ENCODE data around the gene PTPRD.

PTPRD gene

GRCh38 chr9:8337834-8338766 lies 2274.7 kb downstream of the PTPRD start:
- DNase-seq, result no peak

- no peak for DNase-seq
These were observed 2279.9 kb downstream of the PTPRD start for GRCh38 chr9:8332871-8333270.

DNA sequence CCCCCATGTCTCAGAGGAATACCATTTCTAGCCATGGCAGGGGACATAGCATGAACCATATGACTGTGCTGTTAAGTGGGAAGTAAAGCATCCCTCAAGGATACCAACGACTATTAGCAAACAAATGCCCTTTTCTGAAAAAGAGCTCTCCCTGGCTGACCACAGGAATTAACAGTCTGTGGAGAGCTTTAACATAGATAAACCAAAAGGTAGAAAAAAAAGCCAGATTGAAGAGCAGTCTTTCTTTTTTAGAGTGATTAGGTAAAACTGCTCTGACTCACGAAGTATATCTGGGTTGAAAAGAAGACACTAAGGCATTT lies 2280.5 kb downstream of the PTPRD start:
- no peak for DNase-seq

GRCh38 chr9:8331507-8332330 lies 2281.1 kb downstream of the PTPRD start:
- DNase-seq, result no peak

DNA sequence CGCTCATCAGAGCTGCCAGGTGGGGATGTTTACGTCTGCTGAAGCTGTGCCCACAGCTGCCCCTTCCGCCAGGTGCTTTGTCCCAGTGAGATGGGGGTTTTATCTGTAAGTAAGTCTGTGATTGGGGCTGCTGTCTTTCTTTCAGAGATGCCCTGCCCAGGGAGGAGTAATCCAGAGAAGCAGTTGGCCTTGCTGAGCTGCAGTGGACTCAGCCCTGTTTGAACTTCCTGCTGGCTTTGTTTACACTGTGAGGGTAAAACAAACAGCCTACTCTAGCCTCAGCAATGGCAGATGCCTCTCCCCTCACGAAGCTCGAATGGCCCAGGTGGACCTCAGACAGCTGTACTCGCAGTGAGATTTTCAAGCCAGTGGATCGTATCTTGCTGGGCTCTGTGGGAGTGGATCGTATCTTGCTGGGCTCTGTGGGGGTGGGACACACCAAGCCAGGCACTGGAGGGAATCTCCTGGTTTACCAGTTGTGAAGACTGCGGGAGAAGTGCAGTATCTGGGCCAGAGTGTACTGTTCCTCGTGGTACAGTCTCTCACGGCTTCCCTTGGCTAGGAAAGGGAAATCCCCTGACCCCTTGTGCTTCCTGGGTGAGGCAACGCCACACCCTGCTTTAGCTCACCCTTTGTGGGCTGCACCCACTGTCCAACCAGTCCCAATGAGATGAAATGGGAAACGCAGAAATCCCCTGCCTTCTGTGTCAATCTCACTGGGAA lies 2283.1 kb downstream of the PTPRD start:
- DNase-seq, result no peak

- DNase-seq, result no peak
These were observed 2297.6 kb downstream of the PTPRD start for GRCh38 chr9:8315211-8315610.

DNA sequence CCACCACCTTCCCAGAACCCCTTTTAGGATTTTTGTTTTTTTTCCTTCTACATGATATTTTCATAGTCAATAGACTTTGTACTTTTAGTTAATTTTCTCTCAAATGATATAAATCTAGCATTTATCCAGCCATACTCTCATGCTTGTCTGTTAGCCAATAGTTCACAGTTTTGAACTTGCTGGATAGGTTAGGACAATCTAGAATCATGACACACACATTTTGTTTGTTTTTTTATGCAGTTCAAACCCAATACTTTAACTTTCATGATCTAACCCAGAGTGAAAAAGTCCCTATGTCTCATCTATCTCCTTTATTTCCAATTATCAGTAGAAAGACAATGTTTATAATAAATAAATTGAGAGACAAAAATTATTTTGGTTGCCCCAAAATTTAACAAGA lies 2303.5 kb downstream of the PTPRD start:
- no peak for DNase-seq

DNA sequence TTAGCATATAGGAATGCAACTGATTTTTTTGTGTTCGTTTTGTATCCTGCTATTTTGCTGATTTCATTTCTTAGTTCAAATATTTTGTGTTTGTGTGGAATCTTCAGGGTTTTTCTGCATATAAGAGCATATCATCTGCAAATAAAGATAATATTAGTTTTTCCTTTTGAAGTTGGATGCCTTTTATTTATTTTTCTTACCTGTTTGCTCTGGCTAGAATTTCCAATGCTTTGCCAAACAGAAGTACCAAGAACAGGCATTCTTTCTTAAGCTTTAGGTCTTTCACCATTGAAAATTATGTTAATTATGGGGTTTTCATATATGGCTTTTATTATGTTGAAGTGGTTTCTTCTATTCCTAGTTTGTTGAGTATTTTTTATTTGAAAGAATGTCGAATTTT lies 2308.1 kb downstream of the PTPRD start:
- DNase-seq, result no peak

GRCh38 chr9:8301296-8301695 lies 2311.5 kb downstream of the PTPRD start:
- no peak for DNase-seq

DNA sequence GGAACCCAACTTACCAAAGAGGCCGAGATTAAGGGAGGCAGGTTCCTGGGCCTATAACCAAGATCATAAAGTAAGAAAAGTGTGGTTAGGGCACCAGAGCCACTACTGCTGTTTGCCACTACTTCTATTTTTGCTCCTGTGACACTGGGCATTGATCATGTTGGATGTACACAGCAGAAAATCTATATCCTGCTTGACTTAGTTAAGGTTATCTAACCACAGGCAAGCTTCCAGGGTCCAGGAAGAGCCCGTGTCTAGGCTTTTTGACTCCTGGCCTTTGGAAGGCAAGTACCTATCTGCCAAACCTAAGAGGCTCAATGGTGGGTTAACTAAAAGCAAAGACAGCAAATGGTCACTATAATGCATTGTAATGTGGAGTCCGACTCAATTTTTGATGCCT lies 2315.8 kb downstream of the PTPRD start:
- DNase-seq, result no peak

DNA sequence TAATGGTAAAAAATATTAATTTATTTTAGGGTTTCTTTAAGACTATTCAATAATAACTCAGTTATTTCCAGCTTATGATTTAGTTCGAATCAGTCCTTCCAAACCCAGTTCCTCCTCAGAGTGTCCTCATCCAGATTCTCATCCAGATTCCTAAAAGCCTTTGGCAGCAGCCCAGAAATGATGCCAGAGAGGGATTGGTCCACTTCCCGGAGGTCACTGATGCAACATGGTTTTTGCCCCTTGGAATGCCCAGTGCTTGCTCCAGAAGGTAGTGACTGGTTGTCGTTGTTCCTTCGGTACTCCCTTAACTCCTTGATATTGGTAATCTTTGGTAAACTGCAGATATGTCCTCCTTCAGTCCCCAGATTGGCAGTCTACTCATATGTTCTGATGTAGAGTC lies 2320.1 kb downstream of the PTPRD start:
- DNase-seq, result no peak

DNA sequence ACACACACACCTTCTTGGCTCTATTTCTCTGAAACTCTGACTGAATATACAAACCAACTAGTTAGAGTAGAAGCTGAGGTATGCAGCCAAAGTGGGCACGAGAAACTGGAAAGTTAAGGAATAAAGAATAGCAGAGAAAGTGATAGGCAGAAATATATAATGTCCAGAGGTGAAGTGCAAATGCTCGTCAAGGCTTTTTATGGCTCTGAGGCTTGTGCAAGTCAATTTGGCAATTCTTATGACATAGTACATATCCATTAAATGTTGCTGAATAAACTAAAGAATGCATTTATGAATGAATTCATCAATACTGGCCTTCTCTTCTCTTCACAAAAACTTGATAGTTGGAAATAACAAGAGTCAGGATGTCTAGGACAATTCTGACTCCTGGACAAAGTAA lies 2323.1 kb downstream of the PTPRD start:
- DNase-seq, result no peak

DNA sequence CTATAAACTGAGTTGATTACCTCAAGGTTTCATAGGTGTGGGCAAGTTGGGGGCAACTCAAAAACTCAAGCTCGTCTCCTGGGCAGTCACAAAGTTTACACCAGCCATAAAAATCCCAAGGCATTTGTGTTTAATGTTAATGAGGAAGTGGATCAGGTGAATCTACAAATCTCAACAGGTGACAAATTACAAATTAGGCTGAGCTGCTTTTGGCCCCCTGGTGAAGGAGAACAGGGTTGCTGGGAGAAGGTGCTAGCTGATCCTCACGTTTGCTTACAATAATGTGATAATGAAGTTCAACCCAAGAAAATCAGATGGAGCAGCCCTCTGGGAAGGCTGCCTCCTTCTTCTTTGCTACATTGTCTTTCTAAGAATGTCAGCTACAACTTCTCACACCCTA lies 2324.8 kb downstream of the PTPRD start:
- DNase-seq, result no peak

GRCh38 chr9:8287501-8287900 lies 2325.3 kb downstream of the PTPRD start:
- DNase-seq, result no peak

DNA sequence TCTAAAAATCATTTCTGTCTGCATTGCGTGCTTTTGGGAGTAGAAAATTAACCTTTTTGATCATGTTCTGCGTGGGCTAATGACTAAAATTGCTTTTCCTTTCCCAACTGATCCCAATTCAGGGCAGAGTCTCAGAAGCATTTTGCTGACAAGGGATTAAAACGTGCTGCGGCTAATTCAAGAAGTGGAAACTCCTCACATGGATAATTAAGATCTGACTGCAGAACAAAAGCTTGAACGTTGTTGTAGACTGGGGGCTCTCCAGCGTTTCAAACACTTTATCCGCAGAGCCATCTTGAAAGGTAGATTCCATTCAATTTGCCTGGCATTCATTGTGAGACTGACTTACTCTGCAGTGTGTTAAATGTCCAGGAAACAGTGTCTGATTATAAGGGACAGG lies 2327.9 kb downstream of the PTPRD start:
- no peak for DNase-seq

DNA sequence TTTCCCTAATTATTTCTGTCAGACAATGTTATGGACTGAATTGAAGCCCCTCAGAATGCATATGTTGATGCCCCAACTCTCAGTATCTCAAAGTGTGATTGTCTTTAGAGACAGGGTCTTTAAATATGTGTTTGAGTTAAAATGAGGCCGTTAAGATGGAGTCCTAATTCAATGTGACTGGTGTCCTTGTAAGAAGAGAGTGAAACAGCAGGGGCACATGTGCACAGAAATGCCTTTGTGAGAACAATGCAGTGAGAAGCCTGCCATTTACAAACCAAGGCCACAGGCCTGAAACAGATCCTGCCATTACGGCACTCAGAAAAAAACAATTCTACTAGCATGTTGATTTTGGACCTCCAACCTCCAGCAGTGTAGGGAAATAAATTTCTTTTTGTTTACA lies 2330.3 kb downstream of the PTPRD start:
- no peak for DNase-seq

DNA sequence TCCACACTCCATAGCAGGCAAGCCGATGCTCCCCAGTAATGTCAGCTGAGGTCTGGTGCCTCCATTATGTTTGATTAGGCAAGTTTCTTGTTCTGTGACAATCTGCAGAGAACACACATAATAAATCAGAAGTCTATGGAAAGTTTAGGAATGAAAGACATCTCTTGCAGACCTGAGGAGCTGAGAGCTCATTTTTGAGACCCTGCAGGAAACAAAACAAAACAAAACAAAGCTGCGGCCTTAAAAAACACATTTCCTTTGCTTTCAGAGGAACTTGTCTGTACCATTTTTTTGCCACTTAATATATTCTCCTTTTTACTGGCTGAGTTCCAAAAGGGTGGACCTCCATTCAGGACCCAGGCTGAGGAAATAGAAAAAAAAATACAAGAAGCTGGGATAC lies 2332.0 kb downstream of the PTPRD start:
- DNase-seq, result no peak

- DNase-seq, result no peak
These were observed 2334.8 kb downstream of the PTPRD start for GRCh38 chr9:8278048-8278447.

DNA sequence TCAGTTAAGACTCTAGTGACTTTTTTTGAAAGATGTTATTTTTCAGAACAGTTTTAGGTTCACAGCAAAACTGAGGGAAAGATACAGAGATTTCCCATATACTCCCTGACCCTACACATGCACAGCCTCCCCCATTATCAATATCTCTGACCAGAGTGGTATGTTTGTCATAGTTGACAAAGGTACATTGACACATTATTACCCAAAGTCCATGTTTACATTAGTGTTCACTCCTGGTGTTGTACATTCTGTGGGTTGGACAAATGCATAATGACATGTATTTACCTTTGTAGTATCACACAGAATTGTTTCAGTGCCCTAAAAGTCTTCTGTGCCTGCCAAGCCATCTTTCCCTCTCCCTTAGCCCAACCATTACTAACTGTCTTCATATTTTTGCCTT lies 2342.6 kb downstream of the PTPRD start:
- no peak for DNase-seq

GRCh38 chr9:8268881-8269280 lies 2343.9 kb downstream of the PTPRD start:
- DNase-seq, result no peak

DNA sequence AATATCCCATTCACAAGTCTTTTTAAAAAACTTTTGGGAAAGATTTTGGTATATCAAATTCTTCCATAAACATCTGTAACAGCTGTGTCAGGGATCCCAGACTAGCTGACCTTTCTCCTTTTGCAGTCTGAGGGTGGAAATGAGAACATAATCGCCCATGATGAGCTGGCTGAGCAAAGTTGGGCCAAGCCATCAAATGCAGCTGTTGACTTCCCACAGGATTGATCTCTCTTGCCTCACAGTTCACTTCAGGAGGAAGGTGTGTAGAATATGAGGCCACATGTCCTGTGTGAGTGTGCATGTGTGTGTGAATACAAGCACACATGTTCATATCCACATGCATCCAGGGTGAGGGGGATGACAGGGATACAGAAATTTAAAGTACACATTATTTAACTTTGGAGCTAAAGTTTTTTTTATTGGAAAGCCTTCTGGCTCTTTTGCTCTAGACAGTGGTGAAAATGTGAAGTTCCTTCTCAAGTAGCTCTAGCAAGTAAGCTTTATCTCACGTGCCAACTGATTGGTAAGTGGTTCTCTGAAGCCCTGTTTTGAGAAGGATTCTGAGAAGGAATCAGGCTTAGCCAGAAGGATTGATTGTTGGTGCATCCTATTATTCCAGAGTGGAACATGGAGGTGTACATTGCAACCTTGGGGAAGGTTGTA lies 2344.5 kb downstream of the PTPRD start:
- DNase-seq, result no peak

DNA sequence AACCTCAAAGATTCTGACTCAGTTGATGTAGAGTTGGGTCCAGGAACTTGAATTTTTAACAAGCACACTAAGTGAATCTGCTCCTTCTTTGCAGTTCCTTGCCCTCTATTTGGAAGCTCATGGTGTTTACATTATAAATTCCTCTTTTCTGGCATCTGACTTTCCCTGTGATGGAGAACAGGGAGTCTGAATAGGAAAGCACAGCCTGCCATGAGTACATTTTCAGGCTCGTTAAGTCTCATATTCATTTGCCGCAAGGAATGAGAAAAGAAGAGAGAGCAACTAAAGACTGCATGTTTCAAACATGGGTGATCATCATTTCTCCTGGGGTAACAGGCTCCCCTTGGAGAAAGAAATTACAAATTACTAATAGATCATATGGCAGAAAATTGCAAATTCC lies 2345.2 kb downstream of the PTPRD start:
- no peak for DNase-seq

DNA sequence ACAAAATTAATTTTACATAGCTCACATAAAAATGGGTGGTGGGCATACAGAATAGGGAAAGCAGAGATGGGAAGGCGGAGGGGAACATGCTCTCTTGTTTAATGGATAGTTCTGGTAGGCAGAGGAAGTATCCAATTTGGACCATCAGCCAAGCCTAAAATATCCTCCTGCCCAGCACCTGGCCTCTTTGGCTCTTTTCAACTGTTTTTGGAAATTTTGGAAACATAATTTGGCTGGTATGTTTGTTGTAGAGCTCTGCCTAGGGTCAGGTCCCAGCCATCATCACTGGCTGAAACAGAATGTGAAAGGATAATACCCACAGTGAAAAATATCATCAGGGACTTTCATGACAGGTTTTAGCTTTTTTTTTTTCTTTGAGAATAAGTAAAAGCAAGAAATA lies 2345.9 kb downstream of the PTPRD start:
- DNase-seq, result no peak
